HEK293T (cell line): Measurements from ENCODE around the gene KLHL29.
"Not testable (repeated sequence)": the region's sequence is repeated elsewhere in the genome, so short reads cannot be mapped to it uniquely, and the experiment has no call there.

ENCODE experiments used
- CTCF ChIA-PET: fragments of 350-600 bp; formaldehyde crosslinking; extraction: SDS; loops from one replicate; lab custom pipeline; 2021; ENCODE audit warnings: antibody characterized with exemption, inconsistent platforms; lab: Yijun Ruan, JAX
- POLR2A ChIA-PET: fragments of 350-600 bp; formaldehyde crosslinking; extraction: SDS; loops from one replicate; lab custom pipeline; 2020; ENCODE audit warnings: antibody characterized with exemption, inconsistent platforms; lab: Yijun Ruan, JAX
- DNase-seq: peaks from one replicate; pipeline ENCODE4 v3.0.0; 2012; ENCODE audit warnings: mixed read lengths; ENCODE audit errors: extremely low spot score
- ARNT ChIP-seq: fragments of 450-650 bp; IDR thresholded peaks from 2 replicates; pipeline ENCODE4 v1.6.1; 2017; ENCODE audit warnings: mild to moderate bottlenecking
- BHLHE40 ChIP-seq: fragments of 450-650 bp; IDR thresholded peaks from 2 replicates; pipeline ENCODE4 v1.6.1; 2016; ENCODE audit warnings: mild to moderate bottlenecking, moderate library complexity, borderline replicate concordance
- CTBP1 ChIP-seq: fragments of 450-650 bp; IDR thresholded peaks from 2 replicates; pipeline ENCODE4 v1.6.1; 2016; ENCODE audit warnings: borderline replicate concordance
- ELF4 ChIP-seq: fragments of 450-650 bp; IDR thresholded peaks from 2 replicates; pipeline ENCODE4 v1.6.1; 2017; ENCODE audit warnings: antibody characterized with exemption
- FOXA1 ChIP-seq: fragments of 450-650 bp; IDR thresholded peaks from 2 replicates; pipeline ENCODE4 v1.6.1; 2016; ENCODE audit warnings: mild to moderate bottlenecking
- FOXK2 ChIP-seq: fragments of 450-650 bp; IDR thresholded peaks from 2 replicates; pipeline ENCODE4 v1.6.1; 2016; ENCODE audit warnings: mild to moderate bottlenecking
- FOXM1 ChIP-seq: fragments of 450-650 bp; IDR thresholded peaks from 2 replicates; pipeline ENCODE4 v1.6.1; 2017; ENCODE audit warnings: mild to moderate bottlenecking, borderline replicate concordance
- HDGF ChIP-seq: fragments of 450-650 bp; IDR thresholded peaks from 2 replicates; pipeline ENCODE4 v1.6.1; 2017; ENCODE audit warnings: antibody characterized with exemption, borderline replicate concordance
- L3MBTL2 ChIP-seq: fragments of 450-650 bp; conservative IDR thresholded peaks from 2 replicates; pipeline ENCODE4 v1.6.1; 2016; ENCODE audit warnings: mild to moderate bottlenecking
- LEF1 ChIP-seq: fragments of 450-650 bp; IDR thresholded peaks from 2 replicates; pipeline ENCODE4 v1.6.1; 2017; ENCODE audit warnings: mild to moderate bottlenecking, borderline replicate concordance
- NFRKB ChIP-seq: fragments of 450-650 bp; IDR thresholded peaks from 2 replicates; pipeline ENCODE4 v1.6.1; 2016; ENCODE audit warnings: mild to moderate bottlenecking, moderate library complexity
- PKNOX1 ChIP-seq: fragments of 450-650 bp; IDR thresholded peaks from 2 replicates; pipeline ENCODE4 v1.6.1; 2016
- SP1 ChIP-seq: fragments of 450-650 bp; IDR thresholded peaks from 2 replicates; pipeline ENCODE4 v1.6.1; 2017
- SUZ12 ChIP-seq: fragments of 450-650 bp; IDR thresholded peaks from 2 replicates; pipeline ENCODE4 v1.6.1; 2016; ENCODE audit warnings: mild to moderate bottlenecking
- TARDBP ChIP-seq: fragments of 450-650 bp; IDR thresholded peaks from 2 replicates; pipeline ENCODE4 v1.6.1; 2016
- ZNF384 ChIP-seq: fragments of 450-650 bp; IDR thresholded peaks from 2 replicates; pipeline ENCODE4 v1.6.1; 2016

Gene KLHL29

GRCh38 chr2:23388756-23389514 lies 4.0 kb downstream of the KLHL29 start:
- no peak for DNase-seq
- TF ChIP-seq ELF4 (no peak), L3MBTL2 (no peak), PKNOX1 (no peak), TARDBP (no peak), LEF1 (no peak), ARNT (no peak), CTBP1 (no peak), FOXK2 (no peak), SUZ12 (no peak), BHLHE40 (no peak), FOXM1 (no peak), NFRKB (no peak), SP1 (no peak), FOXA1 (no peak), ZNF384 (no peak), HDGF (no peak)
- POLR2A ChIA-PET, result no interaction called here
- CTCF ChIA-PET, result no interaction called here

- ChIA-PET POLR2A (no interaction called here), CTCF (no interaction called here)
- no peak for DNase-seq
- TF ChIP-seq BHLHE40, result no peak
- no peak for TF ChIP-seq PKNOX1
- no peak for TF ChIP-seq HDGF
- no peak for TF ChIP-seq LEF1
- TF ChIP-seq FOXM1, result no peak
- TF ChIP-seq NFRKB, result no peak
- no peak for TF ChIP-seq ARNT
- TF ChIP-seq ZNF384, result no peak
- TF ChIP-seq ELF4, result no peak
- no peak for TF ChIP-seq FOXK2
- TF ChIP-seq SUZ12, result no peak
- TF ChIP-seq SP1, result no peak
- no peak for TF ChIP-seq TARDBP
- TF ChIP-seq FOXA1, result no peak
- no peak for TF ChIP-seq L3MBTL2
- no peak for TF ChIP-seq CTBP1
Measured at GRCh38 chr2:23390152-23390551, 5.2 kb downstream of the KLHL29 start.

GRCh38 chr2:23391237-23391736 lies 6.3 kb downstream of the KLHL29 start:
- POLR2A ChIA-PET, CTCF ChIA-PET: not testable (repeated sequence)

GRCh38 chr2:23393722-23394121 lies 8.7 kb downstream of the KLHL29 start:
- ChIA-PET CTCF (interaction anchor here (1.4 kb wide), 1 partner anchor 11 kb away, joined by 4 read pairs; no protein-coding TSS in a partner anchor), POLR2A (no interaction called here)
- no peak for TF ChIP-seq PKNOX1
- no peak for TF ChIP-seq NFRKB
- TF ChIP-seq LEF1, result no peak
- TF ChIP-seq BHLHE40, result no peak
- no peak for TF ChIP-seq FOXM1
- no peak for TF ChIP-seq SP1
- no peak for DNase-seq

More at GRCh38 chr2:23391237-23391736, 6.3 kb downstream of the KLHL29 start:
- DNase-seq, result not testable (repeated sequence)

- no peak for TF ChIP-seq ZNF384
- TF ChIP-seq HDGF, result no peak
- no peak for TF ChIP-seq BHLHE40
- no peak for TF ChIP-seq FOXM1
- no peak for TF ChIP-seq FOXK2
- TF ChIP-seq ARNT, result no peak
- no peak for TF ChIP-seq SP1
- no peak for TF ChIP-seq PKNOX1
- no peak for TF ChIP-seq LEF1
- CTCF ChIA-PET, result interaction anchor here (1.4 kb wide), 1 partner anchor 10 kb away, joined by 4 read pairs; no protein-coding TSS in a partner anchor
- no peak for DNase-seq
- POLR2A ChIA-PET, result interaction anchor here (1.3 kb wide), 1 partner anchor 8 kb away, joined by 3 read pairs; no protein-coding TSS in a partner anchor
Measured at GRCh38 chr2:23394700-23395099, 9.7 kb downstream of the KLHL29 start.

GRCh38 chr2:23397478-23397877 lies 12.5 kb downstream of the KLHL29 start:
- ChIA-PET POLR2A (no interaction called here), CTCF (no interaction called here)
- TF ChIP-seq SP1, result no peak
- no peak for TF ChIP-seq SUZ12
- DNase-seq, result no peak
